WTC11 (cell line): ENCODE data around the gene SLC35F4. TPM values are rescaled to one million over a fixed set of nuclear protein-coding genes. Genes with fewer than 3 reads are reported as not detected.

ENCODE experiments used
- ATAC-seq: fragments of 200-7000 bp; cut with Tn5 transposase; 2 replicates; pipeline ENCODE4 v1.10.0; 2021; ENCODE audit warnings: mild to moderate bottlenecking, moderate library complexity
- CTCF ChIA-PET: fragments of 300-600 bp; sonication (Branson Sonifier 250); formaldehyde crosslinking; loops from one replicate; lab custom pipeline; 2021; ENCODE audit warnings: antibody characterized with exemption; lab: Charles Lee
- POLR2A ChIA-PET: fragments of 350-600 bp; sonication (Branson Sonifier 250); formaldehyde crosslinking; loops from one replicate; lab custom pipeline; 2021; ENCODE audit warnings: antibody characterized with exemption; lab: Charles Lee
- DNase-seq: peaks from one replicate; pipeline ENCODE4 v3.0.0; 2021; ENCODE audit warnings: low spot score
- H3K27ac Mint-ChIP-seq: 2 replicates; pipeline ENCODE4 v1.8.0; 2021; ENCODE audit warnings: mixed read lengths
- H3K27me3 Mint-ChIP-seq: 2 replicates; pipeline ENCODE4 v1.8.0; 2021; ENCODE audit warnings: low read depth, mild to moderate bottlenecking, moderate library complexity, mixed read lengths
- H3K36me3 Mint-ChIP-seq: 2 replicates; pipeline ENCODE4 v1.8.0; 2021; ENCODE audit warnings: mixed read lengths
- H3K4me1 Mint-ChIP-seq: 2 replicates; pipeline ENCODE4 v1.8.0; 2022; ENCODE audit warnings: mixed read lengths
- H3K4me3 Mint-ChIP-seq: 2 replicates; pipeline ENCODE4 v1.8.0; 2021; ENCODE audit warnings: mild to moderate bottlenecking, moderate library complexity, mixed read lengths
- H3K9me3 Mint-ChIP-seq: 2 replicates; pipeline ENCODE4 v1.8.0; 2021; ENCODE audit warnings: mixed read lengths
- ARID4B ChIP-seq: sonication (generic); formaldehyde crosslinking; IDR thresholded peaks from 2 replicates; pipeline ENCODE4 v1.8.0; 2023; ENCODE audit warnings: missing genetic modification reagents, mild to moderate bottlenecking, borderline replicate concordance
- ATF1 ChIP-seq: sonication (generic); formaldehyde crosslinking; IDR thresholded peaks from 2 replicates; pipeline ENCODE4 v1.8.1; 2023; ENCODE audit warnings: mild to moderate bottlenecking, moderate library complexity, missing genetic modification reagents
- ATF6 ChIP-seq: sonication (generic); formaldehyde crosslinking; IDR thresholded peaks from 2 replicates; pipeline ENCODE4 v1.8.1; 2023; ENCODE audit warnings: mild to moderate bottlenecking, missing genetic modification reagents
- CDX4 ChIP-seq: fragments of 250-450 bp; sonication (Bioruptor Pico); IDR thresholded peaks from 2 replicates; pipeline ENCODE4 v1.9.0; 2021; ENCODE audit warnings: moderate library complexity, mild to moderate bottlenecking, inconsistent platforms, borderline replicate concordance
- E2F4 ChIP-seq: sonication (generic); formaldehyde crosslinking; IDR thresholded peaks from 2 replicates; pipeline ENCODE4 v1.8.1; 2022; ENCODE audit warnings: low read depth, mild to moderate bottlenecking, moderate library complexity, missing genetic modification reagents, borderline replicate concordance
- ERG ChIP-seq: fragments of 250-450 bp; sonication (Bioruptor Pico); IDR thresholded peaks from 2 replicates; pipeline ENCODE4 v1.8.0; 2021; ENCODE audit warnings: mild to moderate bottlenecking
- FOXJ3 ChIP-seq: sonication (generic); formaldehyde crosslinking; IDR thresholded peaks from 2 replicates; pipeline ENCODE4 v1.9.0; 2021; ENCODE audit warnings: missing genetic modification reagents, mild to moderate bottlenecking, borderline replicate concordance
- FOXP1 ChIP-seq: sonication (generic); formaldehyde crosslinking; IDR thresholded peaks from 2 replicates; pipeline ENCODE4 v1.8.0; 2022; ENCODE audit warnings: missing genetic modification reagents, mild to moderate bottlenecking, moderate library complexity, borderline replicate concordance
- FOXP4 ChIP-seq: sonication (generic); formaldehyde crosslinking; IDR thresholded peaks from 2 replicates; pipeline ENCODE4 v1.8.0; 2022; ENCODE audit warnings: mild to moderate bottlenecking, missing genetic modification reagents
- HMGA2 ChIP-seq: fragments of 250-450 bp; sonication (Bioruptor Pico); IDR thresholded peaks from 2 replicates; pipeline ENCODE4 v1.4.0; 2021; ENCODE audit warnings: mild to moderate bottlenecking, moderate library complexity
- KAT7 ChIP-seq: sonication (generic); formaldehyde crosslinking; IDR thresholded peaks from 2 replicates; pipeline ENCODE4 v1.8.1; 2023; ENCODE audit warnings: missing genetic modification reagents, mild to moderate bottlenecking, borderline replicate concordance
- MXD4 ChIP-seq: fragments of 250-450 bp; sonication (Bioruptor Pico); IDR thresholded peaks from 2 replicates; pipeline ENCODE4 v1.8.0; 2021; ENCODE audit warnings: mild to moderate bottlenecking, moderate library complexity, borderline replicate concordance
- NR3C1 ChIP-seq: sonication (generic); formaldehyde crosslinking; conservative IDR thresholded peaks from 2 replicates; pipeline ENCODE4 v1.8.1; 2023; ENCODE audit warnings: low read depth, mild to moderate bottlenecking, missing genetic modification reagents
- PREB ChIP-seq: sonication (generic); formaldehyde crosslinking; IDR thresholded peaks from 2 replicates; pipeline ENCODE4 v1.8.1; 2022; ENCODE audit warnings: mild to moderate bottlenecking, missing genetic modification reagents, moderate library complexity, borderline replicate concordance
- TEAD4 ChIP-seq: sonication (generic); formaldehyde crosslinking; IDR thresholded peaks from 2 replicates; pipeline ENCODE4 v1.8.0; 2022; ENCODE audit warnings: mild to moderate bottlenecking, missing genetic modification reagents
- ZNF121 ChIP-seq: sonication (generic); formaldehyde crosslinking; IDR thresholded peaks from 2 replicates; pipeline ENCODE4 v1.8.0; 2023; ENCODE audit warnings: missing genetic modification reagents
- ZNF263 ChIP-seq: sonication (generic); formaldehyde crosslinking; IDR thresholded peaks from 2 replicates; pipeline ENCODE4 v1.8.1; 2022; ENCODE audit warnings: low read depth, mild to moderate bottlenecking, moderate library complexity, missing genetic modification reagents
- ZNF396 ChIP-seq: fragments of 250-450 bp; sonication (Bioruptor Pico); IDR thresholded peaks from 2 replicates; pipeline ENCODE4 v1.8.0; 2021; ENCODE audit warnings: mild to moderate bottlenecking, moderate library complexity, borderline replicate concordance
- ZNF416 ChIP-seq: fragments of 250-450 bp; sonication (Bioruptor Pico); IDR thresholded peaks from 2 replicates; pipeline ENCODE4 v1.9.0; 2021; ENCODE audit warnings: mild to moderate bottlenecking, inconsistent platforms
- ZNF512 ChIP-seq: sonication (generic); formaldehyde crosslinking; IDR thresholded peaks from 2 replicates; pipeline ENCODE4 v1.8.1; 2022; ENCODE audit warnings: missing genetic modification reagents, borderline replicate concordance
- total RNA-seq: library from RNA; stranded (reverse); gene quantifications from 3 replicates; pipeline ENCODE4 v1.2.3, GENCODE V29; 2021

Gene SLC35F4
- total RNA-seq, 1 experiment from 2014 or later, result not detected

- POLR2A ChIA-PET, result no interaction called here
- no peak overlapping the region for H3K27ac Mint-ChIP-seq
- no peak for ATAC-seq
- peaks cover 7% of the 10 kb centered on the region for H3K4me1 Mint-ChIP-seq
- TF ChIP-seq ZNF416 (CRISPR knock-in tag), result no peak
- TF ChIP-seq FOXJ3 (CRISPR knock-in tag), result no peak
- no peak for TF ChIP-seq ZNF121 (CRISPR knock-in tag)
- TF ChIP-seq ATF1 (CRISPR knock-in tag), result no peak
- DNase-seq, result no peak
- no peaks in the 10 kb centered on the region for H3K36me3 Mint-ChIP-seq
- CTCF ChIA-PET, result no interaction called here
- no peaks in the 10 kb centered on the region for H3K27me3 Mint-ChIP-seq
- no peak overlapping the region for H3K4me3 Mint-ChIP-seq
- H3K9me3 Mint-ChIP-seq, result peaks cover 5% of the 10 kb centered on the region
Measured at GRCh38 chr14:57612946-57613345, 252.9 kb downstream of the SLC35F4 start.

GRCh38 chr14:57611555-57612075 is 254.3 kb downstream of the SLC35F4 start:
- peaks cover 10% of the 10 kb centered on the region for H3K9me3 Mint-ChIP-seq
- H3K4me1 Mint-ChIP-seq, result peaks cover 2% of the 10 kb centered on the region; the same call in 1 of the 2 replicates
- TF ChIP-seq MXD4, result no peak
- no peak for TF ChIP-seq ZNF396 (CRISPR knock-in tag)
- no peak for TF ChIP-seq FOXP1 (CRISPR knock-in tag)
- TF ChIP-seq ATF6 (CRISPR knock-in tag), result no peak
- TF ChIP-seq HMGA2 (CRISPR knock-in tag), result no peak
- no peak for TF ChIP-seq ERG (CRISPR knock-in tag)
- no peak for TF ChIP-seq TEAD4
- no peak for TF ChIP-seq PREB
- TF ChIP-seq CDX4, result no peak
- no peak for TF ChIP-seq ZNF263 (CRISPR knock-in tag)
- no peak for TF ChIP-seq ZNF512 (CRISPR knock-in tag)
- TF ChIP-seq E2F4 (CRISPR knock-in tag), result no peak
- TF ChIP-seq ARID4B, result no peak
- TF ChIP-seq FOXP4, result no peak
- TF ChIP-seq NR3C1 (CRISPR knock-in tag), result no peak
- no peak for TF ChIP-seq KAT7

More at GRCh38 chr14:57611555-57612075, 254.3 kb downstream of the SLC35F4 start:
- DNase-seq, result no peak
- Mint-ChIP-seq H3K27ac (no peak overlapping the region), H3K4me3 (no peak overlapping the region), H3K36me3 (no peaks in the 10 kb centered on the region), H3K27me3 (no peaks in the 10 kb centered on the region)
- POLR2A ChIA-PET, result no interaction called here
- CTCF ChIA-PET, result interaction anchor here (1.0 kb wide), 1 partner anchor 85 kb away, joined by 3 read pairs; no protein-coding TSS in a partner anchor
- ATAC-seq, result no peak
